HepG2 (cell line): Measurements from ENCODE around the gene ADGRL3.

Source experiments
- CEBPG ChIP-seq: IDR thresholded peaks from 2 replicates; pipeline ENCODE4 v1.6.1; 2016
- EP300 ChIP-seq, 3 experiments: sonication (generic) in 1 of 3; formaldehyde crosslinking in 1 of 3; IDR thresholded peaks; 2 replicates each; pipeline versions ENCODE4 v1.5.1 to v1.6.1; 2011 to 2020; ENCODE audit warnings: low read depth in 2 of 3, low read length in 2 of 3, borderline replicate concordance in 1 of 3, improper control_type of control experiment in 1 of 3, mild to moderate bottlenecking in 1 of 3, missing genetic modification reagents in 1 of 3, moderate library complexity in 1 of 3
- ESRRA ChIP-seq: sonication (generic); formaldehyde crosslinking; IDR thresholded peaks from 2 replicates; pipeline ENCODE4 v1.5.1; 2020; ENCODE audit warnings: mild to moderate bottlenecking, low read depth, missing genetic modification reagents
- MXD1 ChIP-seq: sonication (generic); formaldehyde crosslinking; IDR thresholded peaks from 2 replicates; pipeline ENCODE4 v1.4.0; 2020; ENCODE audit warnings: mild to moderate bottlenecking, missing genetic modification reagents
- POLR2A ChIP-seq, 2 experiments: IDR thresholded peaks; 2 replicates each; pipeline ENCODE4 v1.6.1; 2011; ENCODE audit warnings: low read depth in 2 of 2, low read length in 2 of 2, mild to moderate bottlenecking in 1 of 2, moderate library complexity in 1 of 2; ENCODE audit not compliant: insufficient read depth in 1 of 2
- ZNF24 ChIP-seq: fragments of 450-650 bp; IDR thresholded peaks from 2 replicates; pipeline ENCODE4 v1.6.1; 2017; ENCODE audit warnings: antibody characterized with exemption, mild to moderate bottlenecking
- ZNF660 ChIP-seq: sonication (generic); formaldehyde crosslinking; IDR thresholded peaks from 2 replicates; pipeline ENCODE4 v1.5.1; 2020; ENCODE audit warnings: mild to moderate bottlenecking, low read depth, missing genetic modification reagents, borderline replicate concordance

- TF ChIP-seq POLR2A (IDR thresholded peaks at IDR 0.05; ENCODE audit: insufficient read depth in 1 of 2, low read depth in 2 of 2, low read length in 2 of 2) = no peak
- no peak for TF ChIP-seq ZNF660 (CRISPR knock-in tag)
- TF ChIP-seq MXD1 (CRISPR knock-in tag) = no peak
- no peak for TF ChIP-seq EP300 (IDR thresholded peaks at IDR 0.05; ENCODE audit: low read depth in 2 of 2, low read length in 2 of 2)
- no peak for TF ChIP-seq EP300 (CRISPR knock-in tag; IDR thresholded peaks at IDR 0.05; ENCODE audit: borderline replicate concordance)
- no peak for TF ChIP-seq CEBPG (CRISPR knock-in tag)
- TF ChIP-seq ZNF24 = no peak
- no peak for TF ChIP-seq ESRRA
Measured at GRCh38 chr4:61923179-61923578, 723.1 kb downstream of the ADGRL3 start.
